Ishikawa (cell line): ENCODE data around the gene LAMB1.

Experiments
- CEBPB ChIP-seq: IDR thresholded peaks from 2 replicates; pipeline ENCODE4 v1.6.1; 2012
- CREB1 ChIP-seq: IDR thresholded peaks from 2 replicates; pipeline ENCODE4 v1.6.1; 2012; ENCODE audit warnings: low read depth
- EGR1 ChIP-seq: IDR thresholded peaks from 2 replicates; pipeline ENCODE4 v1.6.1; 2012
- EP300 ChIP-seq: IDR thresholded peaks from 2 replicates; pipeline ENCODE4 v1.6.1; 2012; ENCODE audit warnings: borderline replicate concordance
- FOXM1 ChIP-seq: IDR thresholded peaks from 2 replicates; pipeline ENCODE4 v1.6.1; 2012; ENCODE audit warnings: low read depth, borderline replicate concordance
- MAX ChIP-seq: IDR thresholded peaks from 2 replicates; pipeline ENCODE4 v1.6.1; 2012
- NFIC ChIP-seq: IDR thresholded peaks from 2 replicates; pipeline ENCODE4 v1.6.1; 2012
- RAD21 ChIP-seq: IDR thresholded peaks from 2 replicates; pipeline ENCODE4 v1.6.1; 2012; ENCODE audit warnings: low read depth
- TAF1 ChIP-seq: IDR thresholded peaks from 2 replicates; pipeline ENCODE4 v1.6.1; 2012; ENCODE audit warnings: low read depth, mild to moderate bottlenecking
- TCF12 ChIP-seq: IDR thresholded peaks from 2 replicates; pipeline ENCODE4 v1.6.1; 2012; ENCODE audit warnings: low read depth
- TEAD4 ChIP-seq: IDR thresholded peaks from 2 replicates; pipeline ENCODE4 v1.6.1; 2012
- YY1 ChIP-seq: IDR thresholded peaks from 2 replicates; pipeline ENCODE4 v1.6.1; 2012; ENCODE audit warnings: low read depth
- ZBTB7A ChIP-seq: IDR thresholded peaks from 2 replicates; pipeline ENCODE4 v1.6.1; 2012; ENCODE audit warnings: low read depth
- TF ChIP-seq, protein P1 (sequence below): IDR thresholded peaks from 2 replicates; pipeline ENCODE4 v1.6.1; 2012
- TF ChIP-seq, protein P2 (sequence below): IDR thresholded peaks from 2 replicates; pipeline ENCODE4 v1.6.1; 2012; ENCODE audit warnings: low read depth, mild to moderate bottlenecking

The LAMB1 gene

DNA sequence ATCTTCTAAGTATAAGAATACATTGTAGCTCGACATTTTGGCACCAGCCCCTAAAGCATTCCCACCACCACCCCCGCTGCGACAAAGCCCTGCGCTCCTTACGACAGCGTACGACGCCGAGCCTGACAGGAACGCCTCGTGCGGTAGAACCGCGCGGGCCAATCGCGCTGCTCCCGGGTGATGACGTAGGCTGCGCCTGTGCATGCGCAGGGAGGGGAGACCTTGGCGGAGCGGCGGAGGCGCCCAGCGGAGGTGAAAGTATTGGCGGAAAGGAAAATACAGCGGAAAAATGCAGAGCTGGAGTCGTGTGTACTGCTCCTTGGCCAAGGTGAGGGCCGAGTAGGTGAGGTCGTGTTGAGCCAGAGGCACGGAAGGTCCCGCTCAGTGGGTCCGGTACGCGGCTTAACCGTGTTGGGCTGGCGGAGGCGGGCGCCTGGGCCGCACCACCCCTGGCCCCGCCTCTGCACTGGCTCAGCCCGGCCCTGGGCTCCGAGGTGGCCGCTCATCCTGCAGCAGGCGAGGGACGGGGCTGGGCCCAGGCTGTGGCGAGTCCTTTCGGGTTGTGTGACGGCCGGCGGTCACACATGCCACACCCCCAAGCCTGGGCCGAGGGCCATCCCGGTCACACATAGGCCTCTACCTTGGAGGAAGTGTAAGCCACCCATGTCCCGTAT lies 111.9 kb downstream of the LAMB1 start, which contains the start of gene DLD:
Gene DLD, plus strand, starts transcription at position 222 of the 674 bp plus-strand sequence. Its CDS starts 68 bp downstream, at position 290.
- peak; percentile 90 for TF ChIP-seq MAX
- TF ChIP-seq NFIC: no peak
- no peak for TF ChIP-seq CEBPB
- TF ChIP-seq EGR1: 0 out of 2 replicates have a peak, but pooled peaks have one; percentile 46
- TF ChIP-seq TEAD4: 0 out of 2 replicates have a peak, but pooled peaks have one; percentile 22
- no peak for TF ChIP-seq FOXM1
- peak; percentile 55; the same call in 1 of the 2 replicates for TF ChIP-seq TCF12
- TF ChIP-seq CREB1: peak; percentile 85
- peak; percentile 70 for TF ChIP-seq TAF1
- TF ChIP-seq EP300: no peak
- no peak for TF ChIP-seq ZBTB7A

DNA sequence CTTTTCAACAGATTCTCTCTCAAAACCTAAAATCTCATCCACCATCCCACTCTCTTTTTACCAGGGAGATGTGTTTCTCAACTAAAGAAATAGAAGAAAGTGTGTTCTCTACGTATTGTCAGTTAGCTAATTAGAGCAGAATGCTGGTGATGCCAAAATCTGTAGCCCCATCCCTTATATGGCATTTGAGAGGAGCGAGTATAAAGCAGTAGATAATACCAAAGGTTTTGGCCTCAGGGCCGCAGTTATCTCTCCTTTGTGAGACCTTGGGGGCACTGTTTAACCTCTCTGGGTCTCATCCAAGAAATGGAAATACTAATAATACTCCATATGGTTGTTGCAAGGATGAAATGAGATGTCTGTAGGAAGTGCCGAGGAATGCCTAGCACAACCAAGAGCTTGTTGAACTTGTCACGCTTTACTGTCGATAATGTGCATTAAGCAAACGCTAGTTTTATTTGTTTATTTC lies 112.4 kb downstream of the LAMB1 start:
- TF ChIP-seq YY1: no peak

GRCh38 chr7:107889992-107890391 lies 113.0 kb downstream of the LAMB1 start:
- no peak for TF ChIP-seq RAD21
- TF ChIP-seq TCF12: no peak
- TF ChIP-seq TEAD4: no peak
- TF ChIP-seq TAF1: no peak
- TF ChIP-seq CREB1: no peak
- no peak for TF ChIP-seq NFIC
- no peak for TF ChIP-seq CEBPB

GRCh38 chr7:107884066-107884818 lies 118.7 kb downstream of the LAMB1 start:
- TF ChIP-seq TAF1 (no peak), FOXM1 (no peak)

- TF ChIP-seq CREB1 (no peak), RAD21 (no peak), TEAD4 (no peak)
Observed at GRCh38 chr7:107882766-107883165, 120.2 kb downstream of the LAMB1 start.

- TF ChIP-seq TAF1: no peak
- TF ChIP-seq, protein P1, sequence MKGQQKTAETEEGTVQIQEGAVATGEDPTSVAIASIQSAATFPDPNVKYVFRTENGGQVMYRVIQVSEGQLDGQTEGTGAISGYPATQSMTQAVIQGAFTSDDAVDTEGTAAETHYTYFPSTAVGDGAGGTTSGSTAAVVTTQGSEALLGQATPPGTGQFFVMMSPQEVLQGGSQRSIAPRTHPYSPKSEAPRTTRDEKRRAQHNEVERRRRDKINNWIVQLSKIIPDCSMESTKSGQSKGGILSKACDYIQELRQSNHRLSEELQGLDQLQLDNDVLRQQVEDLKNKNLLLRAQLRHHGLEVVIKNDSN: no peak
- TF ChIP-seq RAD21: peak; percentile 80
- no peak for TF ChIP-seq CREB1
- TF ChIP-seq TEAD4: no peak
- no peak for TF ChIP-seq EP300
Observed at GRCh38 chr7:107879400-107880035, 123.4 kb downstream of the LAMB1 start.

DNA sequence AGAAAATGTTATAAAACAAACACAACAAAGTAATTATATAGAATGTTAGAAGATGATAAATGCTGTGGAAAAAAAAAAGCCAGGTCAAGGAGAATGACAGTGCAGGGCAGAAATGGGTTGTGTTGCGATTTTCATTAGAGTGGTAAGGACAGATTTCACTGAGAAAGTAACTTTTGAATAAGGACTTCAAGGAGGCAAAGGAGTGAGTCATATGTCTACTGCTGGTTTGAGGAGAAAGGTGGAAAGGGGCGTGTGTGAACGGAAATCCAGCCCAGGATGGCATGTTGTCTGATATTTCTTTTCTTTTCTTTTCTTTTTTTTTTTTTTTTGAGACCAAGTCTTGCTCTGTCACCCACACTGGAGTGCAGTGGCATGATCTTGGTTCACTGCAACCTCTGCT lies 124.3 kb downstream of the LAMB1 start:
- no peak for TF ChIP-seq CREB1
- TF ChIP-seq YY1: no peak
- no peak for TF ChIP-seq EP300
- no peak for TF ChIP-seq TCF12
- TF ChIP-seq, protein P2, sequence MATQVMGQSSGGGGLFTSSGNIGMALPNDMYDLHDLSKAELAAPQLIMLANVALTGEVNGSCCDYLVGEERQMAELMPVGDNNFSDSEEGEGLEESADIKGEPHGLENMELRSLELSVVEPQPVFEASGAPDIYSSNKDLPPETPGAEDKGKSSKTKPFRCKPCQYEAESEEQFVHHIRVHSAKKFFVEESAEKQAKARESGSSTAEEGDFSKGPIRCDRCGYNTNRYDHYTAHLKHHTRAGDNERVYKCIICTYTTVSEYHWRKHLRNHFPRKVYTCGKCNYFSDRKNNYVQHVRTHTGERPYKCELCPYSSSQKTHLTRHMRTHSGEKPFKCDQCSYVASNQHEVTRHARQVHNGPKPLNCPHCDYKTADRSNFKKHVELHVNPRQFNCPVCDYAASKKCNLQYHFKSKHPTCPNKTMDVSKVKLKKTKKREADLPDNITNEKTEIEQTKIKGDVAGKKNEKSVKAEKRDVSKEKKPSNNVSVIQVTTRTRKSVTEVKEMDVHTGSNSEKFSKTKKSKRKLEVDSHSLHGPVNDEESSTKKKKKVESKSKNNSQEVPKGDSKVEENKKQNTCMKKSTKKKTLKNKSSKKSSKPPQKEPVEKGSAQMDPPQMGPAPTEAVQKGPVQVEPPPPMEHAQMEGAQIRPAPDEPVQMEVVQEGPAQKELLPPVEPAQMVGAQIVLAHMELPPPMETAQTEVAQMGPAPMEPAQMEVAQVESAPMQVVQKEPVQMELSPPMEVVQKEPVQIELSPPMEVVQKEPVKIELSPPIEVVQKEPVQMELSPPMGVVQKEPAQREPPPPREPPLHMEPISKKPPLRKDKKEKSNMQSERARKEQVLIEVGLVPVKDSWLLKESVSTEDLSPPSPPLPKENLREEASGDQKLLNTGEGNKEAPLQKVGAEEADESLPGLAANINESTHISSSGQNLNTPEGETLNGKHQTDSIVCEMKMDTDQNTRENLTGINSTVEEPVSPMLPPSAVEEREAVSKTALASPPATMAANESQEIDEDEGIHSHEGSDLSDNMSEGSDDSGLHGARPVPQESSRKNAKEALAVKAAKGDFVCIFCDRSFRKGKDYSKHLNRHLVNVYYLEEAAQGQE: no peak
- TF ChIP-seq, protein P1: no peak
- TF ChIP-seq MAX: no peak
- no peak for TF ChIP-seq RAD21
- no peak for TF ChIP-seq EGR1
- TF ChIP-seq FOXM1: no peak
- no peak for TF ChIP-seq ZBTB7A
- no peak for TF ChIP-seq TEAD4
- no peak for TF ChIP-seq CEBPB
- TF ChIP-seq NFIC: no peak
- no peak for TF ChIP-seq TAF1
